H9 (cell line): ENCODE data around the gene B4GALNT4. TPM values are rescaled to one million over a fixed set of nuclear protein-coding genes. Genes with fewer than 3 reads are reported as not detected.
"Not testable (repeated sequence)": the region's sequence is repeated elsewhere in the genome, so short reads cannot be mapped to it uniquely, and the experiment has no call there.

Experiments used
- DNase-seq: peaks from one replicate; pipeline ENCODE4 v3.0.0-alpha.2; 2017
- H2AFZ ChIP-seq: one replicate; pipeline ENCODE4 v1.6.1; 2013; ENCODE audit warnings: mild to moderate bottlenecking, low read length, control low read depth, moderate library complexity
- H2AK5ac ChIP-seq: 2 replicates; pipeline ENCODE4 v1.6.1; 2013; ENCODE audit warnings: low read length, control low read depth, mixed read lengths; ENCODE audit not compliant: insufficient read length
- H2BK120ac ChIP-seq: one replicate; pipeline ENCODE4 v1.6.1; 2013; ENCODE audit warnings: low read depth, mild to moderate bottlenecking, low read length, control low read depth, inconsistent platforms; ENCODE audit not compliant: poor library complexity, severe bottlenecking
- H2BK12ac ChIP-seq: 2 replicates; pipeline ENCODE4 v1.6.1; 2013; ENCODE audit warnings: low read length, control low read depth, mixed read lengths, low read depth; ENCODE audit not compliant: insufficient read length
- H2BK15ac ChIP-seq: 2 replicates; pipeline ENCODE4 v1.6.1; 2013; ENCODE audit warnings: low read depth, low read length, control low read depth
- H2BK20ac ChIP-seq: one replicate; pipeline ENCODE4 v1.6.1; 2013; ENCODE audit warnings: low read depth, mild to moderate bottlenecking, low read length, control low read depth, inconsistent platforms; ENCODE audit not compliant: poor library complexity, severe bottlenecking
- H2BK5ac ChIP-seq: 2 replicates; pipeline ENCODE4 v1.6.1; 2013; ENCODE audit warnings: low read length, control low read depth, mixed read lengths; ENCODE audit not compliant: insufficient read length
- H3K14ac ChIP-seq: 2 replicates; pipeline ENCODE4 v1.6.1; 2013; ENCODE audit warnings: low read length, control low read depth; ENCODE audit not compliant: insufficient read depth
- H3K18ac ChIP-seq: 2 replicates; pipeline ENCODE4 v1.6.1; 2013; ENCODE audit warnings: low read depth, mild to moderate bottlenecking, mixed read lengths, low read length, control low read depth; ENCODE audit not compliant: insufficient read length
- H3K23ac ChIP-seq: 2 replicates; pipeline ENCODE4 v1.6.1; 2013; ENCODE audit warnings: low read length, control low read depth, mixed read lengths, low read depth; ENCODE audit not compliant: insufficient read length
- H3K23me2 ChIP-seq: 2 replicates; pipeline ENCODE4 v1.6.1; 2013; ENCODE audit warnings: low read depth, mild to moderate bottlenecking, mixed read lengths, low read length, control low read depth; ENCODE audit not compliant: insufficient read length, poor library complexity, severe bottlenecking
- H3K27ac ChIP-seq: 2 replicates; pipeline ENCODE4 v1.5.1; 2013; ENCODE audit warnings: low read length, control low read depth, mixed read lengths, low read depth; ENCODE audit not compliant: insufficient read length
- H3K27me3 ChIP-seq: 2 replicates; pipeline ENCODE4 v1.6.1; 2013; ENCODE audit warnings: low read length, control low read depth, inconsistent platforms; ENCODE audit not compliant: insufficient read depth
- H3K4ac ChIP-seq: 2 replicates; pipeline ENCODE4 v1.6.1; 2013; ENCODE audit warnings: low read depth, mild to moderate bottlenecking, control low read depth, inconsistent platforms, low read length, moderate library complexity
- H3K4me1 ChIP-seq: 2 replicates; pipeline ENCODE4 v1.6.1; 2013; ENCODE audit warnings: low read length, control low read depth, inconsistent platforms; ENCODE audit not compliant: insufficient read depth
- H3K4me2 ChIP-seq: 2 replicates; pipeline ENCODE4 v1.6.1; 2013; ENCODE audit warnings: low read length, control low read depth, mixed read lengths; ENCODE audit not compliant: insufficient read length, insufficient read depth
- H3K56ac ChIP-seq: 2 replicates; pipeline ENCODE4 v1.6.1; 2013; ENCODE audit warnings: low read depth, mild to moderate bottlenecking, mixed read lengths, low read length, control low read depth; ENCODE audit not compliant: insufficient read length
- H3K79me1 ChIP-seq: 2 replicates; pipeline ENCODE4 v1.6.1; 2013; ENCODE audit warnings: low read depth, mild to moderate bottlenecking, moderate library complexity, low read length, control low read depth, inconsistent platforms; ENCODE audit not compliant: insufficient read depth, poor library complexity, severe bottlenecking
- H3K79me2 ChIP-seq: 2 replicates; pipeline ENCODE4 v1.6.1; 2013; ENCODE audit warnings: low read length, control low read depth, inconsistent platforms; ENCODE audit not compliant: insufficient read depth
- H3K9ac ChIP-seq: 2 replicates; pipeline ENCODE4 v1.6.1; 2013; ENCODE audit warnings: low read length, control low read depth, mixed read lengths; ENCODE audit not compliant: insufficient read length; ENCODE audit errors: extremely low read depth
- H3K9me3 ChIP-seq: one replicate; pipeline ENCODE4 v1.6.1; 2013; ENCODE audit warnings: low read depth, low read length, inconsistent platforms; ENCODE audit not compliant: control insufficient read depth
- H3T11ph ChIP-seq: one replicate; pipeline ENCODE4 v1.6.1; 2013; ENCODE audit warnings: mild to moderate bottlenecking, low read length, control low read depth, inconsistent platforms
- H4K20me1 ChIP-seq: one replicate; pipeline ENCODE4 v1.6.1; 2013; ENCODE audit not compliant: control insufficient read depth, insufficient read length, insufficient read depth
- H4K5ac ChIP-seq: 2 replicates; pipeline ENCODE4 v1.6.1; 2013; ENCODE audit warnings: low read depth, mild to moderate bottlenecking, mixed read lengths, low read length, control low read depth; ENCODE audit not compliant: insufficient read length
- H4K8ac ChIP-seq: replicated peaks from 2 replicates; pipeline ENCODE4 v1.6.1; 2013; ENCODE audit warnings: low read length, control low read depth, mixed read lengths, low read depth; ENCODE audit not compliant: insufficient read length
- H4K91ac ChIP-seq: 2 replicates; pipeline ENCODE4 v1.6.1; 2013; ENCODE audit warnings: low read depth, mild to moderate bottlenecking, moderate library complexity, mixed read lengths, low read length, control low read depth; ENCODE audit not compliant: insufficient read length
- H3K27ac Mint-ChIP-seq, 3 experiments: 2 replicates in 2 of 3; 3 replicates in 1 of 3; pipeline ENCODE4 v1.8.0; 2020 to 2021; ENCODE audit warnings: mixed read lengths in 3 of 3, mild to moderate bottlenecking in 1 of 3, moderate library complexity in 1 of 3
- H3K27me3 Mint-ChIP-seq: 2 replicates; pipeline ENCODE4 v1.8.0; 2021; ENCODE audit warnings: low read depth, mild to moderate bottlenecking, moderate library complexity, mixed read lengths
- H3K36me3 Mint-ChIP-seq, 3 experiments: 2 replicates in 2 of 3; 3 replicates in 1 of 3; pipeline ENCODE4 v1.8.0; 2020 to 2021; ENCODE audit warnings: low read depth in 3 of 3, mixed read lengths in 3 of 3; ENCODE audit not compliant: insufficient read depth in 1 of 3
- H3K4me1 Mint-ChIP-seq, 2 experiments: 2 replicates each; pipeline ENCODE4 v1.8.0; 2020; ENCODE audit warnings: mixed read lengths in 2 of 2
- H3K4me3 Mint-ChIP-seq, 2 experiments: 2 replicates in 1 of 2; 3 replicates in 1 of 2; pipeline ENCODE4 v1.8.0; 2020 to 2021; ENCODE audit warnings: mild to moderate bottlenecking in 2 of 2, mixed read lengths in 2 of 2, moderate library complexity in 1 of 2
- H3K9me3 Mint-ChIP-seq, 2 experiments: 2 replicates in 1 of 2; 3 replicates in 1 of 2; pipeline ENCODE4 v1.8.0; 2020; ENCODE audit warnings: mild to moderate bottlenecking in 2 of 2, mixed read lengths in 2 of 2, moderate library complexity in 1 of 2
- CTCF ChIP-seq: fragments of 200-600 bp; sonication (generic); conservative IDR thresholded peaks from 3 replicates; pipeline ENCODE4 v1.8.0; 2021; ENCODE audit warnings: antibody characterized with exemption, mild to moderate bottlenecking
- WGBS: extraction: QIAGEN DNeasy Blood & Tissue Kit; methylation state at CpG from one replicate; pipeline ENCODE4 v1.1.7; 2013; ENCODE audit warnings: missing lambda C conversion rate, low lambda C conversion rate, mixed read lengths; ENCODE audit not compliant: insufficient read length; ENCODE audit errors: extremely low coverage; 5-methylcytosine and 5-hydroxymethylcytosine counted together
- total RNA-seq: library from RNA; stranded (reverse); gene quantifications from 2 replicates; pipeline ENCODE4 v1.2.1, GENCODE V29; 2021

Gene B4GALNT4
- total RNA-seq, 1 experiment from 2014 or later, result 105 TPM

- peak; percentile 26 for DNase-seq
- peaks cover 40% of the 10 kb centered on the region for H3K27me3 Mint-ChIP-seq
- no peaks in the 10 kb centered on the region for H3K79me2 ChIP-seq
- no peaks in the 10 kb centered on the region for H3K79me1 ChIP-seq
- H3K27ac Mint-ChIP-seq, result no peak overlapping the region
- H3K4ac ChIP-seq, result no peak overlapping the region
- H4K8ac ChIP-seq, result no peak overlapping the region
- H3K23me2 ChIP-seq, result no peaks in the 10 kb centered on the region
- H3K9ac ChIP-seq, result no peak overlapping the region
- H2AK5ac ChIP-seq, result no peak overlapping the region
- TF ChIP-seq CTCF, result no peak
- H2BK120ac ChIP-seq, result no peak overlapping the region
- H3K27ac ChIP-seq, result no peak overlapping the region
- peaks cover 6 to 15% (median 14%) of the 10 kb centered on the region in 3 experiments; a peak in 6 of 7 replicates for H3K36me3 Mint-ChIP-seq
- H3K56ac ChIP-seq, result no peak overlapping the region
- peaks cover 5 to 11% of the 10 kb centered on the region in 2 experiments for H3K4me1 Mint-ChIP-seq
- H2BK20ac ChIP-seq, result no peak overlapping the region
- H2AFZ ChIP-seq, result no peak overlapping the region
- peaks cover 32 to 33% of the 10 kb centered on the region in 2 experiments for H3K9me3 Mint-ChIP-seq
- no peak overlapping the region for H4K91ac ChIP-seq
- no peak overlapping the region for H3K23ac ChIP-seq
- no CpG with 5 or more reads among the region's 36 CpGs for WGBS
- no peak overlapping the region for H3T11ph ChIP-seq
- H3K4me3 Mint-ChIP-seq, result no peak overlapping the region
- H3K14ac ChIP-seq, result no peak overlapping the region
- no peak overlapping the region for H3K18ac ChIP-seq
- peaks cover 8% of the 10 kb centered on the region for H3K9me3 ChIP-seq
- H2BK5ac ChIP-seq, result no peak overlapping the region
- no peaks in the 10 kb centered on the region for H4K20me1 ChIP-seq
- H3K4me1 ChIP-seq, result no peaks in the 10 kb centered on the region
- H3K4me2 ChIP-seq, result no peak overlapping the region
- no peak overlapping the region for H2BK15ac ChIP-seq
- no peaks in the 10 kb centered on the region for H3K27me3 ChIP-seq
- H2BK12ac ChIP-seq, result no peak overlapping the region
- H4K5ac ChIP-seq, result no peak overlapping the region
Measured at GRCh38 chr11:362642-363442, 6.5 kb upstream of the B4GALNT4 start.

- H4K20me1 ChIP-seq, H3K79me2 ChIP-seq, H3K4me2 ChIP-seq, H3T11ph ChIP-seq, H3K23me2 ChIP-seq, H4K91ac ChIP-seq, H3K27ac Mint-ChIP-seq, H3K27ac ChIP-seq, H2BK20ac ChIP-seq, H3K4me1 ChIP-seq, H2BK120ac ChIP-seq, H3K18ac ChIP-seq, H3K9ac ChIP-seq, H3K56ac ChIP-seq, H3K14ac ChIP-seq, H3K9me3 ChIP-seq, H4K8ac ChIP-seq, H2BK12ac ChIP-seq, H4K5ac ChIP-seq, H2AFZ ChIP-seq, H2BK15ac ChIP-seq, H3K27me3 ChIP-seq, H2AK5ac ChIP-seq, H3K4ac ChIP-seq, H3K23ac ChIP-seq, H3K4me3 Mint-ChIP-seq, H3K79me1 ChIP-seq, H2BK5ac ChIP-seq: not testable (repeated sequence)
- peaks cover 30 to 32% of the 10 kb centered on the region in 2 experiments for H3K9me3 Mint-ChIP-seq
- H3K4me1 Mint-ChIP-seq, result peaks cover 10 to 17% of the 10 kb centered on the region in 2 experiments
- peak; percentile 24 for DNase-seq
- WGBS, result no CpG with 5 or more reads among the region's 22 CpGs
- H3K36me3 Mint-ChIP-seq, result peaks cover 6 to 15% (median 14%) of the 10 kb centered on the region in 3 experiments; a peak in 6 of 7 replicates
- H3K27me3 Mint-ChIP-seq, result peaks cover 39% of the 10 kb centered on the region
Measured at GRCh38 chr11:363443-363805, 5.9 kb upstream of the B4GALNT4 start.
